ENCODE data around the gene UBE3B.
A peak's percentile ranks its signal among the peaks of the same experiment; 100 is the strongest.

UBE3B gene

GRCh38 chr12:109534456-109534855 is 57.0 kb downstream of the UBE3B start:
- DNase-seq: no peak

- DNase-seq: no peak
These were observed 57.9 kb downstream of the UBE3B start for GRCh38 chr12:109535231-109535862.

- DNase-seq: no peak
These were observed 58.4 kb downstream of the UBE3B start for GRCh38 chr12:109535863-109536250.

GRCh38 chr12:109537136-109537535 is 59.7 kb downstream of the UBE3B start:
- DNase-seq: no peak

- no peak for DNase-seq
These were observed 60.9 kb downstream of the UBE3B start for GRCh38 chr12:109538191-109538863.

- no peak for DNase-seq
These were observed 62.1 kb downstream of the UBE3B start for GRCh38 chr12:109539508-109539907.

- DNase-seq: no peak
These were observed 63.3 kb downstream of the UBE3B start for GRCh38 chr12:109540526-109541412.

GRCh38 chr12:109541413-109541726 is 63.9 kb downstream of the UBE3B start:
- no peak for DNase-seq

GRCh38 chr12:109542014-109542413 is 64.6 kb downstream of the UBE3B start:
- no peak for DNase-seq

GRCh38 chr12:109542876-109543275 is 65.4 kb downstream of the UBE3B start:
- DNase-seq: no peak

- DNase-seq: peak; percentile 20
These were observed 67.6 kb downstream of the UBE3B start for GRCh38 chr12:109544955-109545531.

GRCh38 chr12:109545826-109546225 is 68.4 kb downstream of the UBE3B start:
- no peak for DNase-seq

- DNase-seq: no peak
These were observed 69.9 kb downstream of the UBE3B start for GRCh38 chr12:109547286-109547685.

GRCh38 chr12:109548258-109548657 is 70.8 kb downstream of the UBE3B start:
- no peak for DNase-seq

- no peak for DNase-seq
These were observed 72.3 kb downstream of the UBE3B start for GRCh38 chr12:109549613-109550270.

- no peak for DNase-seq
These were observed 72.8 kb downstream of the UBE3B start for GRCh38 chr12:109550281-109550680.

- no peak for DNase-seq
These were observed 73.7 kb downstream of the UBE3B start for GRCh38 chr12:109551108-109551507.

- DNase-seq: no peak
These were observed 75.5 kb downstream of the UBE3B start for GRCh38 chr12:109552971-109553370.

GRCh38 chr12:109553483-109553882 is 76.0 kb downstream of the UBE3B start:
- no peak for DNase-seq

- DNase-seq: no peak
These were observed 76.6 kb downstream of the UBE3B start for GRCh38 chr12:109553906-109554500.

GRCh38 chr12:109554761-109555160 is 77.3 kb downstream of the UBE3B start:
- DNase-seq: no peak
